GM12878 (cell line): ENCODE measurements around the gene PLXNB3. TPM values are rescaled to one million over a fixed set of nuclear protein-coding genes. Genes with fewer than 3 reads are reported as not detected.

Source experiments
- CHD1 ChIP-seq: IDR thresholded peaks from 2 replicates; pipeline ENCODE4 v1.6.1; 2012; ENCODE audit warnings: low read depth, low read length, improper control_type of control experiment
- EP300 ChIP-seq, 2 experiments: fragments of 150-350 bp in 1 of 2; IDR thresholded peaks; 2 replicates each; pipeline ENCODE4 v1.6.1; 2011 to 2012; ENCODE audit warnings: low read depth in 2 of 2, low read length in 2 of 2, borderline replicate concordance in 1 of 2, improper control_type of control experiment in 1 of 2, inconsistent platforms in 1 of 2; ENCODE audit not compliant: control insufficient read depth in 1 of 2
- ETV6 ChIP-seq, 2 experiments: fragments of 450-650 bp in 1 of 2; IDR thresholded peaks in 1 of 2; conservative IDR thresholded peaks in 1 of 2; 2 replicates each; pipeline ENCODE4 v1.6.1; 2014; ENCODE audit warnings: antibody characterized with exemption in 1 of 2, borderline replicate concordance in 1 of 2, low read depth in 1 of 2, mild to moderate bottlenecking in 1 of 2, moderate library complexity in 1 of 2
- IKZF1 ChIP-seq: fragments of 450-650 bp; conservative IDR thresholded peaks from 2 replicates; pipeline ENCODE4 v1.6.1; 2017; ENCODE audit warnings: antibody characterized with exemption, mild to moderate bottlenecking
- KLF5 ChIP-seq: fragments of 450-650 bp; IDR thresholded peaks from 2 replicates; pipeline ENCODE4 v1.6.1; 2014; ENCODE audit warnings: mild to moderate bottlenecking; ENCODE audit not compliant: partially characterized antibody
- NFXL1 ChIP-seq: fragments of 450-650 bp; IDR thresholded peaks from 2 replicates; pipeline ENCODE4 v1.6.1; 2017; ENCODE audit warnings: antibody characterized with exemption, mild to moderate bottlenecking, borderline replicate concordance
- POLR2AphosphoS2 ChIP-seq: IDR thresholded peaks from 2 replicates; pipeline ENCODE4 v1.6.1; 2011; ENCODE audit warnings: low read depth, mild to moderate bottlenecking, low read length, improper control_type of control experiment, moderate library complexity
- RAD21 ChIP-seq: IDR thresholded peaks from 2 replicates; pipeline ENCODE4 v1.6.1; 2011; ENCODE audit warnings: mild to moderate bottlenecking, low read depth, low read length, moderate library complexity; ENCODE audit not compliant: insufficient read depth
- RFX5 ChIP-seq: IDR thresholded peaks from 2 replicates; pipeline ENCODE4 v1.6.1; 2011; ENCODE audit warnings: low read depth, low read length, improper control_type of control experiment
- RUNX3 ChIP-seq: IDR thresholded peaks from 2 replicates; pipeline ENCODE4 v1.6.1; 2012; ENCODE audit warnings: low read length, inconsistent platforms
- STAT1 ChIP-seq: fragments of 450-650 bp; conservative IDR thresholded peaks from 2 replicates; pipeline ENCODE4 v1.6.1; 2014; ENCODE audit warnings: antibody characterized with exemption, mild to moderate bottlenecking
- SUZ12 ChIP-seq: fragments of 200-600 bp; sonication (generic); IDR thresholded peaks from one replicate; pipeline ENCODE4 v1.6.1; 2018; ENCODE audit warnings: antibody characterized with exemption, mild to moderate bottlenecking; ENCODE audit not compliant: unreplicated experiment
- YBX1 ChIP-seq: fragments of 450-650 bp; IDR thresholded peaks from 2 replicates; pipeline ENCODE4 v1.6.1; 2016; ENCODE audit warnings: antibody characterized with exemption
- ZBED1 ChIP-seq: IDR thresholded peaks from 2 replicates; pipeline ENCODE4 v1.6.1; 2016; ENCODE audit warnings: borderline replicate concordance
- ZNF207 ChIP-seq: fragments of 450-650 bp; IDR thresholded peaks from 2 replicates; pipeline ENCODE4 v1.6.1; 2014; ENCODE audit warnings: antibody characterized with exemption, mild to moderate bottlenecking, borderline replicate concordance
- polyA plus RNA-seq, 11 experiments: library from polyadenylated mRNA; depleted of rRNA in 4 of 11; unstranded in 6 of 11; stranded (reverse) in 5 of 11; fragments of >200 nt; fragmentation: Nextera tagmentation in 4 of 11; fragmentation: Illumina TruSeq in 1 of 11; extraction: Ambion mirVana in 4 of 11; extraction: Trizol in 1 of 11; gene quantifications; 1 replicate in 1 of 11; 2 replicates in 10 of 11; pipeline versions ENCODE4 v1.2.1 to v1.2.3, GENCODE V29; 2011 to 2016; ENCODE audit warnings: inconsistent platforms in 2 of 11, missing spikeins in 2 of 11, low read depth in 1 of 11
- total RNA-seq, 4 experiments: library from RNA; depleted of rRNA in 3 of 4; stranded (reverse); fragments of >200 nt in 3 of 4; fragmentation: Illumina TruSeq in 1 of 4; extraction: Trizol in 1 of 4; gene quantifications; 2 replicates each; pipeline versions ENCODE4 v1.2.1 to v1.2.3, GENCODE V29; 2013 to 2021
- TF ChIP-seq, protein P1 (sequence below): fragments of 450-650 bp; IDR thresholded peaks from 2 replicates; pipeline ENCODE4 v1.6.1; 2018; ENCODE audit warnings: borderline replicate concordance, mild to moderate bottlenecking; ENCODE audit not compliant: partially characterized antibody
- TF ChIP-seq, protein P2 (sequence below): fragments of 450-650 bp; IDR thresholded peaks from 2 replicates; pipeline ENCODE4 v1.6.1; 2017; ENCODE audit warnings: low read depth, mild to moderate bottlenecking, moderate library complexity
- TF ChIP-seq, protein P3 (sequence below): fragments of 450-650 bp; IDR thresholded peaks from 2 replicates; pipeline ENCODE4 v1.6.1; 2017; ENCODE audit warnings: mild to moderate bottlenecking, low read depth, inconsistent platforms; ENCODE audit not compliant: poor library complexity, severe bottlenecking
- TF ChIP-seq, protein P4 (sequence below): fragments of 450-650 bp; conservative IDR thresholded peaks from 2 replicates; pipeline ENCODE4 v1.6.1; 2017; ENCODE audit warnings: mild to moderate bottlenecking, moderate library complexity

Gene PLXNB3
- total and polyA plus RNA-seq, 10 of the 15 experiments (the other 5 are each of a cell fraction or from before 2014, with no cell fraction given) = 0.06 to 0.68 (median 0.19) TPM; not detected in 4

DNA sequence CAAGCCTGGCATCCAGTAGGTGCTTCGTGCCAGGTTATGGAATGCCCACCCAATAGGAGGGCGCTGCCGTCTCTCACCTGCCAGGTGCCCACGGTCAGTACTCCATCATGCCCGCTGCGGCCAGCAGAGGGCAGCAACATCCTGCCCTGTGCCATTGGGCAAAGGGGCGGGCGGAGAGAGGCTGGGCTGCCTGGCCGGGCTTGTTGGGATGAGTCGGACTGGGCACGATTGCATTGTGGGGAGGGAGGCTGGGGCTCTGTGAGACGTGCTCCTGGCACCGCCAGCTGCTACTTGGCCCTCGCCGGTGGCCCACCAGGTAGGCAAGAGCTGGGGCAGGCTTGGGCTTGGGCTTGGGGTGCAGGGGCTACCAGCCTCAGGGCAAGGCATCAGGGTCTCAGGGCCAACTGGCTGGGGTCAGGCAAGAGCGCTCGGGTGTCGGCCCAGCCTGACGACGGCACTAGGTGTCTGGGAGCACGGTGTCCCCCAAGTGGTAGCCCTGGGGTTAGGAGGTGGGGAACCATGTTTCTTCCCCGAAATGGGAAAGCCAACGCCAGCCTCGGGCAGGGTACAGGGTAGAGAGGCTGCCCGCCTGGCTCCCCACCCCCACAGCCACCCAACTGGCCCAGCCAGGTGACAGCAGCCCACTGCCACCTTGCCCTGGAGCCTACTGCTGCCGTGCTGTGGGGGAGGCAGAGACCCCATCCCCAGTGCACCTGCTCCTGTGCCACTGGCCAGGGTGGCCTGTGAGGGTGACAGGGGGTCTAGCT, at the start of gene PLXNB3 (continued):
- TF ChIP-seq, protein P1, sequence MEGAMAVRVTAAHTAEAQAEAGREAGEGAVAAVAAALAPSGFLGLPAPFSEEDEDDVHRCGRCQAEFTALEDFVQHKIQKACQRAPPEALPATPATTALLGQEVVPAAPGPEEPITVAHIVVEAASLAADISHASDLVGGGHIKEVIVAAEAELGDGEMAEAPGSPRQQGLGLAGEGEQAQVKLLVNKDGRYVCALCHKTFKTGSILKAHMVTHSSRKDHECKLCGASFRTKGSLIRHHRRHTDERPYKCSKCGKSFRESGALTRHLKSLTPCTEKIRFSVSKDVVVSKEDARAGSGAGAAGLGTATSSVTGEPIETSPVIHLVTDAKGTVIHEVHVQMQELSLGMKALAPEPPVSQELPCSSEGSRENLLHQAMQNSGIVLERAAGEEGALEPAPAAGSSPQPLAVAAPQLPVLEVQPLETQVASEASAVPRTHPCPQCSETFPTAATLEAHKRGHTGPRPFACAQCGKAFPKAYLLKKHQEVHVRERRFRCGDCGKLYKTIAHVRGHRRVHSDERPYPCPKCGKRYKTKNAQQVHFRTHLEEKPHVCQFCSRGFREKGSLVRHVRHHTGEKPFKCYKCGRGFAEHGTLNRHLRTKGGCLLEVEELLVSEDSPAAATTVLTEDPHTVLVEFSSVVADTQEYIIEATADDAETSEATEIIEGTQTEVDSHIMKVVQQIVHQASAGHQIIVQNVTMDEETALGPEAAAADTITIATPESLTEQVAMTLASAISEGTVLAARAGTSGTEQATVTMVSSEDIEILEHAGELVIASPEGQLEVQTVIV = no peak
- no peak for TF ChIP-seq NFXL1
- TF ChIP-seq RAD21 = peak; percentile 85
- TF ChIP-seq, protein P2, sequence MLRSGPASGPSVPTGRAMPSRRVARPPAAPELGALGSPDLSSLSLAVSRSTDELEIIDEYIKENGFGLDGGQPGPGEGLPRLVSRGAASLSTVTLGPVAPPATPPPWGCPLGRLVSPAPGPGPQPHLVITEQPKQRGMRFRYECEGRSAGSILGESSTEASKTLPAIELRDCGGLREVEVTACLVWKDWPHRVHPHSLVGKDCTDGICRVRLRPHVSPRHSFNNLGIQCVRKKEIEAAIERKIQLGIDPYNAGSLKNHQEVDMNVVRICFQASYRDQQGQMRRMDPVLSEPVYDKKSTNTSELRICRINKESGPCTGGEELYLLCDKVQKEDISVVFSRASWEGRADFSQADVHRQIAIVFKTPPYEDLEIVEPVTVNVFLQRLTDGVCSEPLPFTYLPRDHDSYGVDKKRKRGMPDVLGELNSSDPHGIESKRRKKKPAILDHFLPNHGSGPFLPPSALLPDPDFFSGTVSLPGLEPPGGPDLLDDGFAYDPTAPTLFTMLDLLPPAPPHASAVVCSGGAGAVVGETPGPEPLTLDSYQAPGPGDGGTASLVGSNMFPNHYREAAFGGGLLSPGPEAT = no peak
- TF ChIP-seq, protein P3, sequence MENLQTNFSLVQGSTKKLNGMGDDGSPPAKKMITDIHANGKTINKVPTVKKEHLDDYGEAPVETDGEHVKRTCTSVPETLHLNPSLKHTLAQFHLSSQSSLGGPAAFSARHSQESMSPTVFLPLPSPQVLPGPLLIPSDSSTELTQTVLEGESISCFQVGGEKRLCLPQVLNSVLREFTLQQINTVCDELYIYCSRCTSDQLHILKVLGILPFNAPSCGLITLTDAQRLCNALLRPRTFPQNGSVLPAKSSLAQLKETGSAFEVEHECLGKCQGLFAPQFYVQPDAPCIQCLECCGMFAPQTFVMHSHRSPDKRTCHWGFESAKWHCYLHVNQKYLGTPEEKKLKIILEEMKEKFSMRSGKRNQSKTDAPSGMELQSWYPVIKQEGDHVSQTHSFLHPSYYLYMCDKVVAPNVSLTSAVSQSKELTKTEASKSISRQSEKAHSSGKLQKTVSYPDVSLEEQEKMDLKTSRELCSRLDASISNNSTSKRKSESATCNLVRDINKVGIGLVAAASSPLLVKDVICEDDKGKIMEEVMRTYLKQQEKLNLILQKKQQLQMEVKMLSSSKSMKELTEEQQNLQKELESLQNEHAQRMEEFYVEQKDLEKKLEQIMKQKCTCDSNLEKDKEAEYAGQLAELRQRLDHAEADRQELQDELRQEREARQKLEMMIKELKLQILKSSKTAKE = no peak
- TF ChIP-seq POLR2AphosphoS2 = no peak
- no peak for TF ChIP-seq ETV6 (conservative IDR thresholded peaks at IDR 0.05 in 1 of 2, IDR thresholded peaks at IDR 0.05 in 1 of 2; ENCODE audit: borderline replicate concordance in 1 of 2, low read depth in 1 of 2)
- TF ChIP-seq ZNF207 = no peak
- no peak for TF ChIP-seq IKZF1
- no peak for TF ChIP-seq KLF5
- TF ChIP-seq EP300 (IDR thresholded peaks at IDR 0.05; ENCODE audit: borderline replicate concordance in 1 of 2, control insufficient read depth in 1 of 2, low read depth in 2 of 2, low read length in 2 of 2) = no peak
- TF ChIP-seq SUZ12 = no peak
- no peak for TF ChIP-seq ZBED1
- TF ChIP-seq STAT1 = no peak
- TF ChIP-seq CHD1 = no peak
- no peak for TF ChIP-seq RUNX3
- no peak for TF ChIP-seq YBX1
- TF ChIP-seq, protein P4, sequence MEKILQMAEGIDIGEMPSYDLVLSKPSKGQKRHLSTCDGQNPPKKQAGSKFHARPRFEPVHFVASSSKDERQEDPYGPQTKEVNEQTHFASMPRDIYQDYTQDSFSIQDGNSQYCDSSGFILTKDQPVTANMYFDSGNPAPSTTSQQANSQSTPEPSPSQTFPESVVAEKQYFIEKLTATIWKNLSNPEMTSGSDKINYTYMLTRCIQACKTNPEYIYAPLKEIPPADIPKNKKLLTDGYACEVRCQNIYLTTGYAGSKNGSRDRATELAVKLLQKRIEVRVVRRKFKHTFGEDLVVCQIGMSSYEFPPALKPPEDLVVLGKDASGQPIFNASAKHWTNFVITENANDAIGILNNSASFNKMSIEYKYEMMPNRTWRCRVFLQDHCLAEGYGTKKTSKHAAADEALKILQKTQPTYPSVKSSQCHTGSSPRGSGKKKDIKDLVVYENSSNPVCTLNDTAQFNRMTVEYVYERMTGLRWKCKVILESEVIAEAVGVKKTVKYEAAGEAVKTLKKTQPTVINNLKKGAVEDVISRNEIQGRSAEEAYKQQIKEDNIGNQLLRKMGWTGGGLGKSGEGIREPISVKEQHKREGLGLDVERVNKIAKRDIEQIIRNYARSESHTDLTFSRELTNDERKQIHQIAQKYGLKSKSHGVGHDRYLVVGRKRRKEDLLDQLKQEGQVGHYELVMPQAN = 0 out of 2 replicates have a peak, but pooled peaks have one; percentile 24
- TF ChIP-seq RFX5 = no peak
